ENCODE data around the gene SMAP1.

The SMAP1 gene

DNA sequence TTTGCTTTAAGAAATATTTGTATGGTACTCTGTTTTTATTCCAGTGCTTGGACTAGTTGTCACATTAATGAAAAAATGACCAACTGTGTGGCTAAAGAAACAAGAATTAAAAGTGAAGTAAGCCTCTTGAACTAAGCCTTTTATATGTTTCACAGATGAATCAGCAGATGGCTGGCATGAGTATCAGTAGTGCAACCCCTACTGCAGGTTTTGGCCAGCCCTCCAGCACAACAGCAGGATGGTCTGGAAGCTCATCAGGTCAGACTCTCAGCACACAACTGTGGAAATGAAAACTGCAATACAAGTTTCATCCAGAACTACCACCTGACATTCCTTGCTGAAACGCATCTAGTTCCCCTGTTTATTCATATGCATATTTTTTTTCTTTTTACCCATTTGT is 192.4 kb downstream of the SMAP1 start:
- H3K27me3 Mint-ChIP-seq = no peaks in the 10 kb centered on the region
- no peak overlapping the region for H3K27ac Mint-ChIP-seq
- peaks cover 13% of the 10 kb centered on the region for H3K36me3 Mint-ChIP-seq (ENCODE audit: low read depth)
- H3K4me3 Mint-ChIP-seq = no peak overlapping the region
- H3K9me3 Mint-ChIP-seq = no peaks in the 10 kb centered on the region
- H3K4me1 Mint-ChIP-seq (ENCODE audit: low read depth) = no peaks in the 10 kb centered on the region

- no peaks in the 10 kb centered on the region for H3K9me3 Mint-ChIP-seq
- peaks cover 13% of the 10 kb centered on the region for H3K36me3 Mint-ChIP-seq (ENCODE audit: low read depth)
- no peak overlapping the region for H3K27ac Mint-ChIP-seq
- no peaks in the 10 kb centered on the region for H3K27me3 Mint-ChIP-seq
- no peak overlapping the region for H3K4me3 Mint-ChIP-seq
- H3K4me1 Mint-ChIP-seq (ENCODE audit: low read depth) = no peaks in the 10 kb centered on the region
These were observed 193.2 kb downstream of the SMAP1 start for GRCh38 chr6:70860920-70861319.

DNA sequence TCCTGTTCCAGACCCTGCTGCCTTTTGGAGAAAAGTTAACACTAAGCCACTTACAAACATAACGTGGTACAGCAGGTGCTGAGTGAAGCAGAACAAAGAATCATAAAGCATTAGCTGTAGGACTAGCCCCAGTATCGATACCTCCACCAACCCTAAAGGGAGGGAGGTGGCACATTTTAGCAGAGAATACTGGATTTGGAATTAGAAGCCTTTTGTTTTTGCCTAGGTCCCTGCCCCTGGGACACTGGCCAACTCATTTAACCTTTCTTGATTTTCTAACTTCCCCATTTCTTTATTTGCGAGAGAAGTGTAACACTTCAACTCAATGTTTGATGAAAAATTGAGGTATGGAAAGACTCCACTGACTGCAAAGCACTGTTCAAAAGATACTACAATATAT is 195.7 kb downstream of the SMAP1 start:
- Mint-ChIP-seq H3K9me3 (no peaks in the 10 kb centered on the region), H3K27me3 (peaks cover 8% of the 10 kb centered on the region), H3K4me1 (ENCODE audit: low read depth) (no peaks in the 10 kb centered on the region), H3K27ac (no peak overlapping the region), H3K36me3 (ENCODE audit: low read depth) (peaks cover 12% of the 10 kb centered on the region), H3K4me3 (no peak overlapping the region)

DNA sequence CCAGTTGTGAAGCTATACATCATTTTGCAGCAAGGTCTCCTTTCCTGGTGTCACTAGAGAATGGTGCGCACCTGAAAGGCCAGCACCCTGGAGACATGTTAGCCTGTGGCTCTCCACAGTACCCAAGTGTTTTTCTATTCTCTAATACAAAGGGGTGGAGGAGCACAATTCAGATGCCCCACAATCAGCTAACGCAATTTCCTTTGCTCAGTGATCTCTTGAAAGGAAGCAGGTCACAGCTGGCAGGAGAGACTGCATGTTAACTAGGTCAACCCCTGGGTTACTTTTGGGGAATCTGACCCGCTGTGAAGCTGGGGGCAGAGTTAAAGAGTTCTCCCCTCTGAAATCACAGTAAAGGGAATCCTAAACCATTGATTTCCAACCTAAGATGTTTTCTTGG is 196.7 kb downstream of the SMAP1 start:
- no peak overlapping the region for H3K4me3 Mint-ChIP-seq
- peaks cover 4% of the 10 kb centered on the region for H3K36me3 Mint-ChIP-seq (ENCODE audit: low read depth)
- peaks cover 8% of the 10 kb centered on the region for H3K27me3 Mint-ChIP-seq
- no peak overlapping the region for H3K27ac Mint-ChIP-seq
- no peaks in the 10 kb centered on the region for H3K9me3 Mint-ChIP-seq
- H3K4me1 Mint-ChIP-seq (ENCODE audit: low read depth) = no peaks in the 10 kb centered on the region

GRCh38 chr6:70872469-70872868 is 204.8 kb downstream of the SMAP1 start:
- Mint-ChIP-seq H3K27ac (no peak overlapping the region), H3K36me3 (ENCODE audit: low read depth) (peaks cover 8% of the 10 kb centered on the region), H3K4me3 (no peak overlapping the region), H3K9me3 (peaks cover 16% of the 10 kb centered on the region), H3K27me3 (peaks cover 18% of the 10 kb centered on the region), H3K4me1 (ENCODE audit: low read depth) (no peaks in the 10 kb centered on the region)

- Mint-ChIP-seq H3K4me3 (no peak overlapping the region), H3K27me3 (peaks cover 21% of the 10 kb centered on the region), H3K27ac (no peak overlapping the region), H3K36me3 (ENCODE audit: low read depth) (peaks cover 8% of the 10 kb centered on the region), H3K4me1 (ENCODE audit: low read depth) (no peaks in the 10 kb centered on the region), H3K9me3 (peaks cover 16% of the 10 kb centered on the region)
These were observed 206.7 kb downstream of the SMAP1 start for GRCh38 chr6:70874181-70874913.

DNA sequence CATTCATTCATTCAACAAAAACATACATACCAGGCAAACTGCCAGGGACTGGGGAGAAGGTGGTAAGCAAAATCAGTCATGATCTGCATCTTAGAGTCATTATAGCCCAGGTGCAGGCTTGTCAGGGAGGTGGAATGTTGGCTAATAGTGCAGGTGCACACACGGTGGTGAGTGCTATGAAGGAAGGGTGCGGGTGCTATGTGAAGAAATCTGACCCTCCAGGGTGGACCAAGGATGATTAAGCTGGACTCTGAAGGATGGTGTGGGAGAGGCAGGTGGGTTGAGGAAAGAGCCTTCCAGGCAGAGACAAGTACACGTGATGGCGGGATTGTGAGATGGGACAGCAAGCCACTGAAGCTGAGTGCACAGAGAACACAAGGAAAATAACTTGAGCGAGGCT is 211.8 kb downstream of the SMAP1 start:
- Mint-ChIP-seq H3K27ac (no peak overlapping the region), H3K4me3 (no peak overlapping the region), H3K9me3 (no peaks in the 10 kb centered on the region), H3K36me3 (ENCODE audit: low read depth) (no peaks in the 10 kb centered on the region), H3K4me1 (ENCODE audit: low read depth) (no peaks in the 10 kb centered on the region), H3K27me3 (peaks cover 19% of the 10 kb centered on the region)

- Mint-ChIP-seq H3K9me3 (no peaks in the 10 kb centered on the region), H3K27me3 (peaks cover 9% of the 10 kb centered on the region), H3K4me3 (no peak overlapping the region), H3K36me3 (ENCODE audit: low read depth) (no peaks in the 10 kb centered on the region), H3K27ac (no peak overlapping the region), H3K4me1 (ENCODE audit: low read depth) (no peaks in the 10 kb centered on the region)
These were observed 216.6 kb downstream of the SMAP1 start for GRCh38 chr6:70884074-70884983.

DNA sequence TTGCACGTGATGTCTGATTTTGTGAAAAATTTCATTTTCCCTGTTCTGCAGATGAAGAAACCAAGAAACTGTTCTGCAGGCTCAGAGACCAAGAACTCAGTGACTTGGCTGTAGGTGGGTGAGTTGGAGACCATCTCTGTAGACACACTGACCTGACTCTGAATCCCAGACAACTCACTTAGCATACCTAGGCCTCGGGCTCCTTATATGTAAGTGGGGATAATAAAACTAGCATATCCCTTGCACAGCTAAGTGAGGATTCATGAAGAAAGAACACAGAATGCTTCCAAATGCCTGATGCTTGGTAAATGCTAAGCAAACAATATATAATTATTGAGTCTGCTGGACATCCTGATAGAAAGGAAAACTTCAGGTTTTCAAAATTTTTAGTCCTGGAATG is 218.4 kb downstream of the SMAP1 start:
- no peaks in the 10 kb centered on the region for H3K4me1 Mint-ChIP-seq (ENCODE audit: low read depth)
- H3K27me3 Mint-ChIP-seq = peaks cover 4% of the 10 kb centered on the region
- H3K36me3 Mint-ChIP-seq (ENCODE audit: low read depth) = no peaks in the 10 kb centered on the region
- H3K4me3 Mint-ChIP-seq = no peak overlapping the region
- H3K9me3 Mint-ChIP-seq = no peaks in the 10 kb centered on the region
- H3K27ac Mint-ChIP-seq = no peak overlapping the region

DNA sequence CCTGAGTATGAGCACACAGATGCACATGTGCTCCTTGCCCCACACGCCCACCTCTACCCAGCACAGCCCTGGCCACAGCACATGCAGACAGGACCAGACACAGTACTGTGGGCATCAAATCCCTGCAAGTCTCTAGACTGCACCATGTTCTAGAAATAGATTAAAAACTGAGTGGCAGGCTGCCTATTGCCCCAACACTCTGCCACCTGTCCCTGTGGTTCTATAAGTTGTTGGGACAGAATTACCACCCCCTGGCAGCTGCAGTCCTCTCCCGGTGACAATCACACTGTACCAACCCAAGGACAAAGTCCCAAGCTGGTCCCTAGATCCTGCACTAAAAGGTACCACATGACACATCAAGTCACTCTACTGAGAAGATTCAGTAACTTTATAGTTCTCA is 219.0 kb downstream of the SMAP1 start:
- Mint-ChIP-seq H3K4me3 (no peak overlapping the region), H3K27ac (no peak overlapping the region), H3K4me1 (ENCODE audit: low read depth) (no peaks in the 10 kb centered on the region), H3K36me3 (ENCODE audit: low read depth) (no peaks in the 10 kb centered on the region), H3K9me3 (no peaks in the 10 kb centered on the region), H3K27me3 (peaks cover 3% of the 10 kb centered on the region)

DNA sequence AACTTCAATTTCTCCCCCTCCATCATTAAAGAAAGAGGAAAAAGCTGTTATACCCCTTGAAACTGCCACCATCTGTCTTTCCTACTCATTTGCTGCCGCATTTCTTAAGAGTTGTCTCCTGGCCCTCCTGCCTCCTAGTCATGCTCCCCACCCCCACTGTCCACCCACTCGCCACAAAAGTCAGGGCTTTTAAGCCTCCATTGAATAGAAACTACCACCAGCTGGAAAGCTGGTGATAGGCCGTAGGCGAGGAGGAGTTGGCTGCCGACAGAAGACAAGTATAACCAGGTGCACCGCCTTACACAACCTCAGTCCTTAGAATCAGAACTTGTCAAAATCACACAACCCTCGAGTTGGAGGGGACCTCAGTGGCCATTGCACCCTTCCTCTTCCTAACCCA is 221.6 kb downstream of the SMAP1 start:
- peaks cover 4% of the 10 kb centered on the region for H3K27me3 Mint-ChIP-seq
- H3K4me1 Mint-ChIP-seq (ENCODE audit: low read depth) = no peaks in the 10 kb centered on the region
- H3K9me3 Mint-ChIP-seq = no peaks in the 10 kb centered on the region
- no peaks in the 10 kb centered on the region for H3K36me3 Mint-ChIP-seq (ENCODE audit: low read depth)
- no peak overlapping the region for H3K4me3 Mint-ChIP-seq
- H3K27ac Mint-ChIP-seq = peak overlapping the region; percentile 60

DNA sequence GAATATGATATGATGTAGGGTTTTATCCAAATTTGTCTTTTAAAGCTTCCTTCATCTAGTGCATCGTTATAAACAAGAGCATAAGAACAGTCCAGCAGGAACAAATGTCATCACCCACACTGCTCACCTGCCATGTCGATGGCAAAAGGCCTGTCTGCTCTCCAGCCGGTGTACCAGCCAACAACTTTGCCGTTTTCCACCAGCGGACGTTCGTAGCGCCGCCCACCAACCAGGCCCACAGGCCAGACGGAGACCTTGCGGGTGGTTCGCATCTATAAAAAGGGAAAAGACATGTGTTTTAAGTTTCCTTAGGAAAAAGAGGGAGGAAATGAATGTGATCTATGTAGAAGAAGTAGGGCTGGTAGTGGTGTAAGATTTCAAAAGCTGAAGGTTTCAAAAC is 226.3 kb downstream of the SMAP1 start:
- H3K36me3 Mint-ChIP-seq (ENCODE audit: low read depth) = no peaks in the 10 kb centered on the region
- H3K4me1 Mint-ChIP-seq (ENCODE audit: low read depth) = no peaks in the 10 kb centered on the region
- H3K27ac Mint-ChIP-seq = no peak overlapping the region
- no peak overlapping the region for H3K4me3 Mint-ChIP-seq
- H3K27me3 Mint-ChIP-seq = peaks cover 12% of the 10 kb centered on the region
- H3K9me3 Mint-ChIP-seq = no peaks in the 10 kb centered on the region

- H3K9me3 Mint-ChIP-seq = no peaks in the 10 kb centered on the region
- peaks cover 35% of the 10 kb centered on the region for H3K27me3 Mint-ChIP-seq
- no peak overlapping the region for H3K27ac Mint-ChIP-seq
- no peak overlapping the region for H3K4me3 Mint-ChIP-seq
- H3K36me3 Mint-ChIP-seq (ENCODE audit: low read depth) = no peaks in the 10 kb centered on the region
- no peaks in the 10 kb centered on the region for H3K4me1 Mint-ChIP-seq (ENCODE audit: low read depth)
These were observed 232.4 kb downstream of the SMAP1 start for GRCh38 chr6:70900047-70900446.

DNA sequence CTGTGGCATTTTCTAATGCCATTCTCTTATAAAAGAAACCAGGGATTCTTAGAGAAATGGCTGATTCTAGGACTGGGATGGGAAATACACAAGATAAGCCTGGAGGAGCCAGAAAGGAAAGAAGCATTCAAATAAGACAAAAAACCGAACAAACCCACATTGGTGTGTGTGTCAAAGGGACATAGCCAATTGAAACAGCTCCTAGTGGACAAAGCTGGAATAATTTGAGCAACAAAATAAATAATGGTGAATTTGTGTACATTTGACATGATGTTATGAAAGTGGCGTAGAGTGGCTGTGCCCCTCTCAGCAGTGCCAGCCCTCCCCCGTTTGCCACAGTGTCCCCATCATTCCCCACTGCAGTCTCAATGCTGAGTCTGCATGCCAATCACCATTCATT is 233.6 kb downstream of the SMAP1 start:
- H3K36me3 Mint-ChIP-seq (ENCODE audit: low read depth) = no peaks in the 10 kb centered on the region
- no peak overlapping the region for H3K4me3 Mint-ChIP-seq
- H3K4me1 Mint-ChIP-seq (ENCODE audit: low read depth) = no peaks in the 10 kb centered on the region
- no peaks in the 10 kb centered on the region for H3K9me3 Mint-ChIP-seq
- H3K27me3 Mint-ChIP-seq = peaks cover 35% of the 10 kb centered on the region
- no peak overlapping the region for H3K27ac Mint-ChIP-seq

GRCh38 chr6:70903665-70904452 is 236.2 kb downstream of the SMAP1 start:
- Mint-ChIP-seq H3K4me1 (ENCODE audit: low read depth) (no peaks in the 10 kb centered on the region), H3K9me3 (no peaks in the 10 kb centered on the region), H3K27me3 (peaks cover 29% of the 10 kb centered on the region), H3K4me3 (no peak overlapping the region), H3K27ac (no peak overlapping the region), H3K36me3 (ENCODE audit: low read depth) (no peaks in the 10 kb centered on the region)
